Breast epithelium (tissue), 3 donors: ENCODE measurements around the gene TTC7B.

ENCODE experiments used
- POLR2AphosphoS5 ChIP-seq, 3 donors: sonication (generic); formaldehyde crosslinking; IDR thresholded peaks; one replicate each; pipeline ENCODE4 v1.6.1; 2017; ENCODE audit warnings: antibody characterized with exemption in 3 of 3
- TF ChIP-seq, protein P1 (sequence below), 3 donors: fragments of 450-650 bp; IDR thresholded peaks; one replicate each; pipeline ENCODE4 v1.5.1; 2016 to 2017; ENCODE audit warnings: antibody characterized with exemption in 3 of 3, mild to moderate bottlenecking in 3 of 3, moderate library complexity in 3 of 3

DNA sequence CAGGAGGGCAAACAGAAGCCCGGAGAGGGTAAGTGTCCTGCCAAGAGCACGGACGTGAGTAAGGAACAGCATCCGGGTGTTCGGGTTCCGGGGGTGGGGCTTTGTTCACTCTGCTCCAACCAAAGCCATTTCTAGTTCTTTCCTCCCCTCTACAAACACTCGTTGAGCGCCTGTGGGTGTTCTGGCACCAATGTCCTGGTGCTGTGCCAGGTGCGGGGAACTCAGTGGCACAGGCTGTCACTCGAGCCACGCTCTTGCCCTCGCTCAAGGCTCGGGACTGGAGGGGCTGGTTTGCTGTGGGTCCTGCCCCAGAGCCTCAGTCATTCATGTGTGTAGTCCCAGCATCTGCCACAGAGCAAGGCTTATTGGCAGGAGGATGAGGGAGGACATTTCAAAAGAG, 261.9 kb downstream of the TTC7B start:
- TF ChIP-seq, protein P1, sequence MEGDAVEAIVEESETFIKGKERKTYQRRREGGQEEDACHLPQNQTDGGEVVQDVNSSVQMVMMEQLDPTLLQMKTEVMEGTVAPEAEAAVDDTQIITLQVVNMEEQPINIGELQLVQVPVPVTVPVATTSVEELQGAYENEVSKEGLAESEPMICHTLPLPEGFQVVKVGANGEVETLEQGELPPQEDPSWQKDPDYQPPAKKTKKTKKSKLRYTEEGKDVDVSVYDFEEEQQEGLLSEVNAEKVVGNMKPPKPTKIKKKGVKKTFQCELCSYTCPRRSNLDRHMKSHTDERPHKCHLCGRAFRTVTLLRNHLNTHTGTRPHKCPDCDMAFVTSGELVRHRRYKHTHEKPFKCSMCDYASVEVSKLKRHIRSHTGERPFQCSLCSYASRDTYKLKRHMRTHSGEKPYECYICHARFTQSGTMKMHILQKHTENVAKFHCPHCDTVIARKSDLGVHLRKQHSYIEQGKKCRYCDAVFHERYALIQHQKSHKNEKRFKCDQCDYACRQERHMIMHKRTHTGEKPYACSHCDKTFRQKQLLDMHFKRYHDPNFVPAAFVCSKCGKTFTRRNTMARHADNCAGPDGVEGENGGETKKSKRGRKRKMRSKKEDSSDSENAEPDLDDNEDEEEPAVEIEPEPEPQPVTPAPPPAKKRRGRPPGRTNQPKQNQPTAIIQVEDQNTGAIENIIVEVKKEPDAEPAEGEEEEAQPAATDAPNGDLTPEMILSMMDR (IDR thresholded peaks at IDR 0.05) = no peak
- no peak for TF ChIP-seq POLR2AphosphoS5 (IDR thresholded peaks at IDR 0.05)
